Measurements from ENCODE around the gene MAML3. TPM values are rescaled to one million over a fixed set of nuclear protein-coding genes. Genes with fewer than 3 reads are reported as not detected.
A peak's percentile ranks its signal among the peaks of the same experiment; 100 is the strongest.

Gene MAML3
- total RNA-seq, 2 donors from 2014 or later = 29.2 to 32.2 TPM

GRCh38 chr4:140047786-140048185 is 106.2 kb downstream of the MAML3 start:
- no peak for DNase-seq
- Histone ChIP-seq H3K9ac (ENCODE audit: extremely low read depth, low read length, poor library complexity, severe bottlenecking) (no peak overlapping the region), H3K36me3 (ENCODE audit: control insufficient read depth, insufficient read depth, low read length) (peaks cover under 1% of the 10 kb centered on the region), H3K9me3 (ENCODE audit: control insufficient read depth, low read length) (no peaks in the 10 kb centered on the region), H3K4me3 (ENCODE audit: low read length) (no peak overlapping the region), H3K4me1 (ENCODE audit: control insufficient read depth, insufficient read depth, low read length) (peaks cover 32% of the 10 kb centered on the region), H3K27me3 (ENCODE audit: control insufficient read depth, insufficient read depth, low read length, poor library complexity, severe bottlenecking) (no peaks in the 10 kb centered on the region), H3K27ac (ENCODE audit: low read depth, low read length) (no peak overlapping the region)
- Mint-ChIP-seq H3K27me3 (ENCODE audit: insufficient read depth) (no peaks in the 10 kb centered on the region), H3K9me3 (no peaks in the 10 kb centered on the region), H3K36me3 (ENCODE audit: low read depth) (no peaks in the 10 kb centered on the region), H3K4me3 (peak overlapping the region; percentile 29), H3K27ac (peak overlapping the region; percentile 54), H3K4me1 (peaks cover 51% of the 10 kb centered on the region)
- TF ChIP-seq CTCF (conservative IDR thresholded peaks at IDR 0.05) = no peak
- WGBS, 2 experiments (ENCODE audit: insufficient coverage in 1 of 2, insufficient read length in 1 of 2) = 80 to 91% methylated on average over 4 to 5 of the region's 5 CpGs

DNA sequence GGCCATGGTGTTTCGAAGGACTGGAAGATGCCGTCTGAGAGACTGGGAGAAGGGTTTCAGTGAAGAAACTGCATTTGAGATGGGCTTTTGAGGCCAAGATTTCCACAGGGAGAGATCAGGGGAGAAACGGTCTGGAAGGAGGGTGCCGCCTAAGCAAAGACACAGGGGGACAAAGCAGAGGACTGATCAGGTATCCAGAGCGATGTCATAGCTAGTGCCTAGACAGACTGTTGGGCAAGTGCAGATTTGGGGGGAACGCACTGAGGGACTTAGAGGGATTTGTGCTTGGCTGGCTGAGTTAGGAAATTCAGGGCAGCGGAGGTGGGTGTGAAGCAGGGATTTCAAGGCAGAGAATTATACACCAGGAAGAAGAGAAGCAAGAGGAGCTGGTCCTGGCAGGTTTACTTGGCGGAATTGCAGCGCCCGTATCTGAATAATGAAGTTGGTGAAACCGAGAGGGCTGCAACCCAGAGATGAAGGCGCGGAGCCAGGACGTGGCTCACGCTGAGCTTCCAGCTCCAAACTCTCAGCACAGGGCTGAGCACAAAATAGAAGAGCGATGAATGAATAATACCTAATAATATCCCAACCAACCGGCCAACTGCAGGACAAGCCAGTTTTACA is 106.9 kb downstream of the MAML3 start:
- Histone ChIP-seq H3K27me3 (ENCODE audit: control insufficient read depth, insufficient read depth, low read length, poor library complexity, severe bottlenecking) (no peaks in the 10 kb centered on the region), H3K36me3 (ENCODE audit: control insufficient read depth, insufficient read depth, low read length) (peaks cover 4% of the 10 kb centered on the region), H3K4me1 (ENCODE audit: control insufficient read depth, insufficient read depth, low read length) (peaks cover 32% of the 10 kb centered on the region), H3K27ac (ENCODE audit: low read depth, low read length) (no peak overlapping the region), H3K9me3 (ENCODE audit: control insufficient read depth, low read length) (no peaks in the 10 kb centered on the region), H3K9ac (ENCODE audit: extremely low read depth, low read length, poor library complexity, severe bottlenecking) (no peak overlapping the region), H3K4me3 (ENCODE audit: low read length) (no peak overlapping the region)
- Mint-ChIP-seq H3K36me3 (ENCODE audit: low read depth) (peaks cover 2% of the 10 kb centered on the region), H3K9me3 (no peaks in the 10 kb centered on the region), H3K4me3 (peak overlapping the region; percentile 29), H3K27ac (peak overlapping the region; percentile 54), H3K4me1 (peaks cover 50% of the 10 kb centered on the region), H3K27me3 (ENCODE audit: insufficient read depth) (no peaks in the 10 kb centered on the region)
- 74 to 83% methylated on average over 9 to 17 of the region's 17 CpGs for WGBS, 2 experiments (ENCODE audit: insufficient coverage in 1 of 2, insufficient read length in 1 of 2)
- peak; percentile 72 for DNase-seq
- no peak for TF ChIP-seq CTCF (conservative IDR thresholded peaks at IDR 0.05)

DNA sequence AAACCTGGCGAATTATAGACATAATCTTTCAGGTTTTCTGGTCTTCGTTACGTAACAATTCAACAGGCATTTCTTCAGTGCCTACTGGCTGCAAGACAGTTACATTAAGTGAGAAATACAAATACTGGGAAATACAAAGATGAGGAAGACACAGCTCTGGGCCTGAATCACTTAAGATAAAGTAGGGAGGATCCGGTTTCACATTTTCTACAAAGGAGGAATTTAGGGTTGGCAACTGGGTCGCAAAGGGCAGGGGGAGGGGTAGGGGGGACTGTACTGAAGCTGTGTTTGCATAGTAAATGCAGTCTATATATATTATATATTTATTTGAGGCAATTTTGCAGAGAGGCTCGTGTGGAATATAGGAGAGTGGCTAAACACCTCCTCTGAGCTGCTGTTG is 107.4 kb downstream of the MAML3 start:
- Histone ChIP-seq H3K4me1 (ENCODE audit: control insufficient read depth, insufficient read depth, low read length) (peaks cover 32% of the 10 kb centered on the region), H3K9ac (ENCODE audit: extremely low read depth, low read length, poor library complexity, severe bottlenecking) (no peak overlapping the region), H3K4me3 (ENCODE audit: low read length) (no peak overlapping the region), H3K27me3 (ENCODE audit: control insufficient read depth, insufficient read depth, low read length, poor library complexity, severe bottlenecking) (no peaks in the 10 kb centered on the region), H3K27ac (ENCODE audit: low read depth, low read length) (no peak overlapping the region), H3K36me3 (ENCODE audit: control insufficient read depth, insufficient read depth, low read length) (peaks cover 4% of the 10 kb centered on the region), H3K9me3 (ENCODE audit: control insufficient read depth, low read length) (no peaks in the 10 kb centered on the region)
- TF ChIP-seq CTCF (conservative IDR thresholded peaks at IDR 0.05) = no peak
- H3K9me3 Mint-ChIP-seq = no peaks in the 10 kb centered on the region
- peak overlapping the region; percentile 54 for H3K27ac Mint-ChIP-seq
- DNase-seq = peak; percentile 66
- H3K4me1 Mint-ChIP-seq = peaks cover 50% of the 10 kb centered on the region
- no peaks in the 10 kb centered on the region for H3K27me3 Mint-ChIP-seq (ENCODE audit: insufficient read depth)
- peak overlapping the region; percentile 29 for H3K4me3 Mint-ChIP-seq
- peaks cover 2% of the 10 kb centered on the region for H3K36me3 Mint-ChIP-seq (ENCODE audit: low read depth)
- 53 to 90% methylated on average over 3 to 6 of the region's 6 CpGs for WGBS, 2 experiments (ENCODE audit: insufficient coverage in 1 of 2, insufficient read length in 1 of 2)
